ENCODE measurements around the gene UMAD1.

Gene UMAD1

DNA sequence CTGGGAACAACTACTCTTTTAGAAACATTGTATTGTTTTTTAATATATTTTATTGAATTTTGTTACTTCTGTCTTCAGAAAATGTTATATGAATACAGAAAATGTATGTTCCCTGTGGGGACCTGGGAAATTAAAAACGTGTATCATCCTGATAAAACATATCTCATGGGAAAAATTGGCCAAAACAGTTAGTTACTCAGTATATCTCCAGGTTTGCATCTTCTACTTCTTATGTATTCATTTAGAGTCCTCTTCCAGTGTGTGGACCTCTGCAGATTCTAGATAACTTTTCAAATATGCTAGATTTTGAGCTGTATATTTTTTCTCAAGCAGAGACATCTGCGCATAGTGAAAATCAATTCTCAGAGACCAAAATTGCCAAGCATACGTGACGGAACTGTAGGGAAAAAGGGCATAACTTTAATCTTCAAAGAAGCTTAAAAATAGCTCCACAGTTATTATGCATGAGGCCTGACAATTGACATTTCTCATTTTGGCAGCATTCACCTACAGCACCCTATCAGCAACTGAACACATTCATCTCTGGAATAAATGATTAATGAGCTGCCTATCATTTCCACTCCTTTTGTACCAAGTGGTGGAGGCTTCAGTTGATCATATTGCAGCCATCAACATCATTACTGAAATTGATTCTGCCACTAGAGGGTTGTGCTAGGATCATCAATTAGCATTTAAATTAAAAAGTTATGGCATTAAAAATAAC, 26.4 kb upstream of the UMAD1 start:
- ATAC-seq, result no peak
- no peak for TF ChIP-seq ZNF70 (CRISPR knock-in tag; IDR thresholded peaks at IDR 0.05)

DNA sequence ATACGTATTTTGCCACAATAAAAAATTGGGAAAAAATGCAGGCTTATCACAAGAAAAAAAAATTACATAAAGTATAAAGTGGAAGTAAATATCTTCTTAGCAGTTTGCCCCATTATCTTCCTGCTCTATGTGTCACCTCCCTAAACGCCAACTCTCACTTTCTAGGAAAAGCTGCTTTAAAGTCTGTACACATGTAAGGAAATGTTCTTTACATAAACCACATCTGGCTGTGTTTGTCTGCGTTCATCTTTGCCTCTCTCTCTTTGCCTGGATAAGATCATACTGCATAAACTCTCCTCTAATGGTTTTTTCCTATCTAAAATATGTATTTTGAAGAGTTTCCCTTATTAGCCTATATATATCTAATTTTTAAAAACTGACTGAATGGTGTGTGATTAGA, 23.0 kb upstream of the UMAD1 start:
- ATAC-seq, result no peak
- TF ChIP-seq BACH2 (CRISPR knock-in tag; IDR thresholded peaks at IDR 0.05; ENCODE audit: borderline replicate concordance) (no peak), ZFP30 (CRISPR knock-in tag; IDR thresholded peaks at IDR 0.05) (no peak), ZNF8 (CRISPR knock-in tag; IDR thresholded peaks at IDR 0.05) (no peak), ZNF565 (CRISPR knock-in tag; conservative IDR thresholded peaks at IDR 0.05; ENCODE audit: low read depth) (no peak), ZNF70 (CRISPR knock-in tag; IDR thresholded peaks at IDR 0.05) (no peak), ESRRG (CRISPR knock-in tag; IDR thresholded peaks at IDR 0.05) (no peak), RARB (CRISPR knock-in tag; IDR thresholded peaks at IDR 0.05) (no peak)
- TF ChIP-seq, protein P1, sequence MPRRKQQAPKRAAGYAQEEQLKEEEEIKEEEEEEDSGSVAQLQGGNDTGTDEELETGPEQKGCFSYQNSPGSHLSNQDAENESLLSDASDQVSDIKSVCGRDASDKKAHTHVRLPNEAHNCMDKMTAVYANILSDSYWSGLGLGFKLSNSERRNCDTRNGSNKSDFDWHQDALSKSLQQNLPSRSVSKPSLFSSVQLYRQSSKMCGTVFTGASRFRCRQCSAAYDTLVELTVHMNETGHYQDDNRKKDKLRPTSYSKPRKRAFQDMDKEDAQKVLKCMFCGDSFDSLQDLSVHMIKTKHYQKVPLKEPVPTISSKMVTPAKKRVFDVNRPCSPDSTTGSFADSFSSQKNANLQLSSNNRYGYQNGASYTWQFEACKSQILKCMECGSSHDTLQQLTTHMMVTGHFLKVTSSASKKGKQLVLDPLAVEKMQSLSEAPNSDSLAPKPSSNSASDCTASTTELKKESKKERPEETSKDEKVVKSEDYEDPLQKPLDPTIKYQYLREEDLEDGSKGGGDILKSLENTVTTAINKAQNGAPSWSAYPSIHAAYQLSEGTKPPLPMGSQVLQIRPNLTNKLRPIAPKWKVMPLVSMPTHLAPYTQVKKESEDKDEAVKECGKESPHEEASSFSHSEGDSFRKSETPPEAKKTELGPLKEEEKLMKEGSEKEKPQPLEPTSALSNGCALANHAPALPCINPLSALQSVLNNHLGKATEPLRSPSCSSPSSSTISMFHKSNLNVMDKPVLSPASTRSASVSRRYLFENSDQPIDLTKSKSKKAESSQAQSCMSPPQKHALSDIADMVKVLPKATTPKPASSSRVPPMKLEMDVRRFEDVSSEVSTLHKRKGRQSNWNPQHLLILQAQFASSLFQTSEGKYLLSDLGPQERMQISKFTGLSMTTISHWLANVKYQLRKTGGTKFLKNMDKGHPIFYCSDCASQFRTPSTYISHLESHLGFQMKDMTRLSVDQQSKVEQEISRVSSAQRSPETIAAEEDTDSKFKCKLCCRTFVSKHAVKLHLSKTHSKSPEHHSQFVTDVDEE (CRISPR knock-in tag; IDR thresholded peaks at IDR 0.05), result no peak
- TF ChIP-seq, protein P2, sequence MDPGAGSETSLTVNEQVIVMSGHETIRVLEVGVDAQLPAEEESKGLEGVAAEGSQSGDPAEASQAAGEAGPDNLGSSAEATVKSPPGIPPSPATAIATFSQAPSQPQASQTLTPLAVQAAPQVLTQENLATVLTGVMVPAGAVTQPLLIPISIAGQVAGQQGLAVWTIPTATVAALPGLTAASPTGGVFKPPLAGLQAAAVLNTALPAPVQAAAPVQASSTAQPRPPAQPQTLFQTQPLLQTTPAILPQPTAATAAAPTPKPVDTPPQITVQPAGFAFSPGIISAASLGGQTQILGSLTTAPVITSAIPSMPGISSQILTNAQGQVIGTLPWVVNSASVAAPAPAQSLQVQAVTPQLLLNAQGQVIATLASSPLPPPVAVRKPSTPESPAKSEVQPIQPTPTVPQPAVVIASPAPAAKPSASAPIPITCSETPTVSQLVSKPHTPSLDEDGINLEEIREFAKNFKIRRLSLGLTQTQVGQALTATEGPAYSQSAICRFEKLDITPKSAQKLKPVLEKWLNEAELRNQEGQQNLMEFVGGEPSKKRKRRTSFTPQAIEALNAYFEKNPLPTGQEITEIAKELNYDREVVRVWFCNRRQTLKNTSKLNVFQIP (CRISPR knock-in tag; IDR thresholded peaks at IDR 0.05; ENCODE audit: borderline replicate concordance, low read depth), result no peak

DNA sequence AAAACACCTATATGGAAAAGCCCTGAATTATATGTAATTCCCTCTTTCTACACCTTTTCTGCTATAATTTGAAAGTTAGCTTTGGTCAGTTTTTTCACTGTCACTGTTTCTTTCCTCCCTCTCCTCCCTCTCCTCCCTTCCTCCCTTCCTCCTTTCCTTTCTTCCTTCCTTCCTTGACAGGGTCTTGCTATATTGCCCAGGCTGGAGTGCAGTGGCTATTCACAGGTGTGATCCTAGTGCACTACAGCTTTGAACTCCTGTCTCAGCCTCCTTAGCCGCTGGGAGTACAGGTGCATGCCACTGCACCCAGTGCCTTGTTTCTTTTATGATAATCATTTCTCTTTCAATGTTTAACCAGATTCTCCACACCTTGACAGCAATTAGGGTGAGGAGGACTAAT, 22.1 kb upstream of the UMAD1 start:
- ATAC-seq, result no peak
- TF ChIP-seq ZFP30 (CRISPR knock-in tag; IDR thresholded peaks at IDR 0.05) (no peak), ISL1 (CRISPR knock-in tag; IDR thresholded peaks at IDR 0.05) (no peak), ZNF8 (CRISPR knock-in tag; IDR thresholded peaks at IDR 0.05) (no peak), OSR1 (CRISPR knock-in tag; IDR thresholded peaks at IDR 0.05) (no peak), ZC3H10 (CRISPR knock-in tag; IDR thresholded peaks at IDR 0.05) (no peak), ARNTL (CRISPR knock-in tag; IDR thresholded peaks at IDR 0.05; ENCODE audit: borderline replicate concordance, low read depth) (no peak), SNAI2 (CRISPR knock-in tag; IDR thresholded peaks at IDR 0.05) (no peak), ZNF70 (CRISPR knock-in tag; IDR thresholded peaks at IDR 0.05) (no peak), ESRRG (CRISPR knock-in tag; IDR thresholded peaks at IDR 0.05) (no peak), TCF4 (CRISPR knock-in tag; IDR thresholded peaks at IDR 0.05; ENCODE audit: borderline replicate concordance) (no peak), GLIS3 (CRISPR knock-in tag; IDR thresholded peaks at IDR 0.05) (no peak), PPARA (CRISPR knock-in tag; IDR thresholded peaks at IDR 0.05; ENCODE audit: borderline replicate concordance) (no peak), ZNF565 (CRISPR knock-in tag; conservative IDR thresholded peaks at IDR 0.05; ENCODE audit: low read depth) (no peak)
- TF ChIP-seq, protein P3, sequence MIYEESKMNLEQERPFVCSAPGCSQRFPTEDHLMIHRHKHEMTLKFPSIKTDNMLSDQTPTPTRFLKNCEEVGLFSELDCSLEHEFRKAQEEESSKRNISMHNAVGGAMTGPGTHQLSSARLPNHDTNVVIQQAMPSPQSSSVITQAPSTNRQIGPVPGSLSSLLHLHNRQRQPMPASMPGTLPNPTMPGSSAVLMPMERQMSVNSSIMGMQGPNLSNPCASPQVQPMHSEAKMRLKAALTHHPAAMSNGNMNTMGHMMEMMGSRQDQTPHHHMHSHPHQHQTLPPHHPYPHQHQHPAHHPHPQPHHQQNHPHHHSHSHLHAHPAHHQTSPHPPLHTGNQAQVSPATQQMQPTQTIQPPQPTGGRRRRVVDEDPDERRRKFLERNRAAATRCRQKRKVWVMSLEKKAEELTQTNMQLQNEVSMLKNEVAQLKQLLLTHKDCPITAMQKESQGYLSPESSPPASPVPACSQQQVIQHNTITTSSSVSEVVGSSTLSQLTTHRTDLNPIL (CRISPR knock-in tag; IDR thresholded peaks at IDR 0.05; ENCODE audit: low read depth), result no peak
- TF ChIP-seq, protein P2 (CRISPR knock-in tag; IDR thresholded peaks at IDR 0.05; ENCODE audit: borderline replicate concordance, low read depth), result no peak
- TF ChIP-seq, protein P1 (CRISPR knock-in tag; IDR thresholded peaks at IDR 0.05), result no peak
- TF ChIP-seq, protein P4, sequence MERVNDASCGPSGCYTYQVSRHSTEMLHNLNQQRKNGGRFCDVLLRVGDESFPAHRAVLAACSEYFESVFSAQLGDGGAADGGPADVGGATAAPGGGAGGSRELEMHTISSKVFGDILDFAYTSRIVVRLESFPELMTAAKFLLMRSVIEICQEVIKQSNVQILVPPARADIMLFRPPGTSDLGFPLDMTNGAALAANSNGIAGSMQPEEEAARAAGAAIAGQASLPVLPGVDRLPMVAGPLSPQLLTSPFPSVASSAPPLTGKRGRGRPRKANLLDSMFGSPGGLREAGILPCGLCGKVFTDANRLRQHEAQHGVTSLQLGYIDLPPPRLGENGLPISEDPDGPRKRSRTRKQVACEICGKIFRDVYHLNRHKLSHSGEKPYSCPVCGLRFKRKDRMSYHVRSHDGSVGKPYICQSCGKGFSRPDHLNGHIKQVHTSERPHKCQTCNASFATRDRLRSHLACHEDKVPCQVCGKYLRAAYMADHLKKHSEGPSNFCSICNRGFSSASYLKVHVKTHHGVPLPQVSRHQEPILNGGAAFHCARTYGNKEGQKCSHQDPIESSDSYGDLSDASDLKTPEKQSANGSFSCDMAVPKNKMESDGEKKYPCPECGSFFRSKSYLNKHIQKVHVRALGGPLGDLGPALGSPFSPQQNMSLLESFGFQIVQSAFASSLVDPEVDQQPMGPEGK (CRISPR knock-in tag; IDR thresholded peaks at IDR 0.05; ENCODE audit: borderline replicate concordance), result no peak

All from SK-N-SH treated with all-trans-retinoic acid at 6 μM for 48 hours (cell line).